ENCODE data around the gene VCY.
"Not testable (repeated sequence)": the region's sequence is repeated elsewhere in the genome, so short reads cannot be mapped to it uniquely, and the experiment has no call there.

The VCY gene

DNA sequence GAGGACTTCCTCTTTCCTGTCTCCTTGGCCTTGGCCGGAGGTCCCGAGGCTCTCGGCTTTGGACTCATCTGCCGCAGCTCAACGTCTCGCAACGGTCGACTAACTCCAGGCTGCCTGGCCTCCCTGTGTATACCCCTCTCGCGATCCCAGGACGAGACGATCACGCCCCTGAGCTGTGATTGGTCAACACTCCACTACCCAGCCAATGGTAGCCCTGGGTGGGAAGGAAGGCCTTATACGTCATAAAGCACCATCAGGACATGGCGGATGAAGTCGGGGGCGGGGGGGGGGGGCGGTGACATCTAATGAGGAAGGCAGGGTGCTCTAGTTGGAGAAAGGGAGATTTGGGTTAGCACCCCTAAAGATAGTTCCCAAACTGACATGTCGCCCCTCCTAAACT, at the start of gene VCY:
VCY (minus strand) TSS at position 101 of the 400 bp plus-strand sequence; CDS start at position 68, 33 bp downstream.
- not testable (repeated sequence) for H3K36me3 ChIP-seq (ENCODE audit: insufficient read depth, low read length); H3K4me1 ChIP-seq (ENCODE audit: insufficient read depth, low read length, severe bottlenecking); H3K9me2 ChIP-seq (ENCODE audit: low read depth, low read length); H3K9ac ChIP-seq (ENCODE audit: low read length); H3K27ac ChIP-seq (ENCODE audit: low read depth, low read length, poor library complexity, severe bottlenecking); H3K79me2 ChIP-seq (ENCODE audit: insufficient read depth, low read length); H3K27me3 ChIP-seq (ENCODE audit: insufficient read depth, low read length); H3K4me3 ChIP-seq (ENCODE audit: low read depth, low read length, poor library complexity, severe bottlenecking); H3K9me3 ChIP-seq (ENCODE audit: low read length); H3K4me2 ChIP-seq (ENCODE audit: low read length); H3F3A ChIP-seq (ENCODE audit: insufficient read depth, low read length); H2AFZ ChIP-seq (ENCODE audit: low read length); H4K20me1 ChIP-seq (ENCODE audit: insufficient read depth, low read length)

DNA sequence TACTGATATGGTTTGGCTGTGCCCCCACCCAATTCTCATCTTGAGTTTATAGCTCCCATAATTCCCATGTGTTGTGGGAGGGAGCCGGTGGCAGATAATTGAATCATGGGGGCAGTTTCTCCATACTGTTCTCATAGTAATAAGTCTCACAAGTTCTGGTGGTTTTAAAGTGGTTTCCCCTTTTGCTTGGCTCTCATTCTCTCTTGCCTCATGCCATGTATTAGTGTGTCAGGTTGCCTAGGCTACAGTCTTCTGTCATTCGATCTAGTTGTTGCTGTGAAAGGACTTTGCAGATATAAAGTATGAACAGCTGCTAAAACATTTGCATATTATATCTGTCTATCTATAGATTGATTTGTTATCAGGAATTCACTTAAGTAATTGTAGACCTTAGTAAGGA, 44.1 kb upstream of the VCY start:
- H2AFZ ChIP-seq (ENCODE audit: low read length); H3K9ac ChIP-seq (ENCODE audit: low read length); H3K27ac ChIP-seq (ENCODE audit: low read depth, low read length, poor library complexity, severe bottlenecking); H3K9me3 ChIP-seq (ENCODE audit: low read length); H3K79me2 ChIP-seq (ENCODE audit: insufficient read depth, low read length); H3K36me3 ChIP-seq (ENCODE audit: insufficient read depth, low read length); H3K27me3 ChIP-seq (ENCODE audit: insufficient read depth, low read length); H3K4me2 ChIP-seq (ENCODE audit: low read length); H3F3A ChIP-seq (ENCODE audit: insufficient read depth, low read length); H4K20me1 ChIP-seq (ENCODE audit: insufficient read depth, low read length); H3K9me2 ChIP-seq (ENCODE audit: low read depth, low read length); H3K4me3 ChIP-seq (ENCODE audit: low read depth, low read length, poor library complexity, severe bottlenecking); H3K4me1 ChIP-seq (ENCODE audit: insufficient read depth, low read length, severe bottlenecking): not testable (repeated sequence)

GRCh38 chrY:14011916-14012315, 25.6 kb upstream of the VCY start:
- not testable (repeated sequence) for H3K4me1 ChIP-seq (ENCODE audit: insufficient read depth, low read length, severe bottlenecking); H3K4me2 ChIP-seq (ENCODE audit: low read length); H3K27me3 ChIP-seq (ENCODE audit: insufficient read depth, low read length); H3K79me2 ChIP-seq (ENCODE audit: insufficient read depth, low read length); H3K9me2 ChIP-seq (ENCODE audit: low read depth, low read length); H2AFZ ChIP-seq (ENCODE audit: low read length); H3K4me3 ChIP-seq (ENCODE audit: low read depth, low read length, poor library complexity, severe bottlenecking); H3K9ac ChIP-seq (ENCODE audit: low read length); H4K20me1 ChIP-seq (ENCODE audit: insufficient read depth, low read length); H3K27ac ChIP-seq (ENCODE audit: low read depth, low read length, poor library complexity, severe bottlenecking); H3F3A ChIP-seq (ENCODE audit: insufficient read depth, low read length); H3K9me3 ChIP-seq (ENCODE audit: low read length); H3K36me3 ChIP-seq (ENCODE audit: insufficient read depth, low read length)

DNA sequence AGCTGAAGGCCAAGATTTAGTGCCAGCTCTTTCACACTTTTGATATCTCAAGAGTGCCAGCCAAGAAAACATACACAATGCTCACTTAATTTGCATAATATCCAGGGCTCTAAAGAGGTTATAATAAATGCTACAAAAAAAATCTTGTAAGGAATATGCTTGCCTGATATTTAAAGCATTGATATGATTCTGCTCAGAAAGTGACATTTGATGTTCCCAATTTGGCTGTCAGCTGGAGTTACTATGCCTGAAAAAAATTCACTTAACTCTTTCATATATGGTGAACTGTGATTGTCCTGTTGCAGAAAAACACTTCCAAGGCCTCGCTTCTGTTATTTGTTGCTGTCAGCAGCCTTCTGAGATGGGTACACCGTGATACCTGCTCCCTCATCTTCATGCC, 43.9 kb downstream of the VCY start:
- not testable (repeated sequence) for H3K27me3 ChIP-seq (ENCODE audit: insufficient read depth, low read length); H3K9ac ChIP-seq (ENCODE audit: low read length); H3K9me2 ChIP-seq (ENCODE audit: low read depth, low read length); H3K79me2 ChIP-seq (ENCODE audit: insufficient read depth, low read length); H3F3A ChIP-seq (ENCODE audit: insufficient read depth, low read length); H3K4me3 ChIP-seq (ENCODE audit: low read depth, low read length, poor library complexity, severe bottlenecking); H2AFZ ChIP-seq (ENCODE audit: low read length); H3K4me1 ChIP-seq (ENCODE audit: insufficient read depth, low read length, severe bottlenecking); H3K27ac ChIP-seq (ENCODE audit: low read depth, low read length, poor library complexity, severe bottlenecking); H3K9me3 ChIP-seq (ENCODE audit: low read length); H4K20me1 ChIP-seq (ENCODE audit: insufficient read depth, low read length); H3K36me3 ChIP-seq (ENCODE audit: insufficient read depth, low read length); H3K4me2 ChIP-seq (ENCODE audit: low read length)
